Activated CD4-positive, alpha-beta memory T cell treated with anti-CD3 and anti-CD28 coated beads, Interleukin-2, amount 10 ng/mL, durations not matched to agents 7 days and 5 days (primary cell): Measurements from ENCODE around the gene FCAMR. TPM values are rescaled to one million over a fixed set of nuclear protein-coding genes. Genes with fewer than 3 reads are reported as not detected.

ENCODE experiments used
- CTCF ChIA-PET: fragments of 350-600 bp; sonication (Branson Sonifier 250); formaldehyde crosslinking; loops from one replicate; lab custom pipeline; 2021; ENCODE audit warnings: antibody characterized with exemption, inconsistent platforms; lab: Charles Lee
- POLR2A ChIA-PET: fragments of 350-600 bp; sonication (Branson Sonifier 250); formaldehyde crosslinking; loops from one replicate; lab custom pipeline; 2021; ENCODE audit warnings: antibody characterized with exemption; lab: Charles Lee
- DNase-seq: peaks from one replicate; pipeline ENCODE4 v3.0.0-alpha.2; 2020
- H3K27ac Mint-ChIP-seq: one replicate; pipeline ENCODE4 v1.8.0; 2021; ENCODE audit warnings: mild to moderate bottlenecking, mixed read lengths
- H3K27me3 Mint-ChIP-seq: one replicate; pipeline ENCODE4 v1.8.0; 2021; ENCODE audit warnings: mixed read lengths
- H3K36me3 Mint-ChIP-seq: one replicate; pipeline ENCODE4 v1.8.0; 2021; ENCODE audit warnings: low read depth, mixed read lengths
- H3K4me1 Mint-ChIP-seq: one replicate; pipeline ENCODE4 v1.8.0; 2021; ENCODE audit warnings: mixed read lengths
- H3K4me3 Mint-ChIP-seq: one replicate; pipeline ENCODE4 v1.8.0; 2021; ENCODE audit warnings: mild to moderate bottlenecking, mixed read lengths
- H3K9me3 Mint-ChIP-seq: one replicate; pipeline ENCODE4 v1.8.0; 2021; ENCODE audit warnings: mixed read lengths
- total RNA-seq, 2 experiments: library from RNA; stranded (reverse); gene quantifications; one replicate each; pipeline ENCODE4 v1.2.3, GENCODE V29; 2021

The FCAMR gene
- total RNA-seq, 2 experiments from 2014 or later: not detected

- ChIA-PET CTCF (interaction anchor here (0.6 to 2.6 kb wide), 3 partner anchors 25 to 219 kb away, joined by 3 to 7 read pairs (median 4); no protein-coding TSS in a partner anchor), POLR2A (no interaction called here)
- no peak for DNase-seq
- H3K27ac Mint-ChIP-seq: no peak overlapping the region
- no peaks in the 10 kb centered on the region for H3K36me3 Mint-ChIP-seq
- H3K4me1 Mint-ChIP-seq: peaks cover 1% of the 10 kb centered on the region
- no peaks in the 10 kb centered on the region for H3K9me3 Mint-ChIP-seq
- peaks cover 44% of the 10 kb centered on the region for H3K27me3 Mint-ChIP-seq
- H3K4me3 Mint-ChIP-seq: no peak overlapping the region
These were observed 37.2 kb upstream of the FCAMR start for GRCh38 chr1:207007352-207008033.

- H3K9me3 Mint-ChIP-seq: no peaks in the 10 kb centered on the region
- peaks cover 1% of the 10 kb centered on the region for H3K4me1 Mint-ChIP-seq
- CTCF ChIA-PET: interaction anchor here (0.8 to 2.6 kb wide), 4 partner anchors 25 to 392 kb away, joined by 3 to 7 read pairs (median 4); no protein-coding TSS in a partner anchor
- H3K36me3 Mint-ChIP-seq: no peaks in the 10 kb centered on the region
- POLR2A ChIA-PET: no interaction called here
- no peak overlapping the region for H3K4me3 Mint-ChIP-seq
- no peak overlapping the region for H3K27ac Mint-ChIP-seq
- DNase-seq: no peak
- peaks cover 38% of the 10 kb centered on the region for H3K27me3 Mint-ChIP-seq
These were observed 36.7 kb upstream of the FCAMR start for GRCh38 chr1:207006914-207007313.

DNA sequence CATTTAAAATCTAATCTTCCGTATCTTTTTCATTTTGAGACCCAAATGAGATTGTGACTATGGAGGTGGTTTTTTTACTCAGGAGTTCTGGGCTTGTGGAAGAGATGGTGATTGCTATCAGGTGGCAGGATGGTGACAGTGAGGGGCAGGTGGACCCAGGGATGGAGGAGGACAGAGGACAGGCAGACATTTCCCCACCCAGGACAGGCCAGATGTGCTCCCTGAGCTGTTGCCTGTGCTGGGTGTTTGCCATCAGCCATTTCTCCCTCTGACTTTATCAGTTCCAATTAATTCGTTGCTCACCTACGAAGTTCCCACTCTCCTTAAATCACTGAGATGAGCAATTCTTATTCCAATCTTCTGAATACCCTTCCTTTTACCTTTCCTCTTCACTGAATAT lies 35.8 kb upstream of the FCAMR start:
- peaks cover 35% of the 10 kb centered on the region for H3K27me3 Mint-ChIP-seq
- ChIA-PET CTCF (interaction anchor here (0.8 to 2.6 kb wide), 8 partner anchors 10 to 393 kb away, joined by 3 to 7 read pairs (median 4); no protein-coding TSS in a partner anchor), POLR2A (no interaction called here)
- no peak for DNase-seq
- H3K27ac Mint-ChIP-seq: no peak overlapping the region
- H3K4me1 Mint-ChIP-seq: peaks cover 1% of the 10 kb centered on the region
- H3K4me3 Mint-ChIP-seq: no peak overlapping the region
- no peaks in the 10 kb centered on the region for H3K9me3 Mint-ChIP-seq
- no peaks in the 10 kb centered on the region for H3K36me3 Mint-ChIP-seq

- ChIA-PET CTCF (interaction anchor here (0.8 to 2.6 kb wide), 18 partner anchors 9 to 341 kb away, joined by 3 to 7 read pairs (median 4); partner anchors contain the start of gene C1orf116), POLR2A (no interaction called here)
- H3K9me3 Mint-ChIP-seq: no peaks in the 10 kb centered on the region
- peaks cover 36% of the 10 kb centered on the region for H3K27me3 Mint-ChIP-seq
- no peak overlapping the region for H3K27ac Mint-ChIP-seq
- DNase-seq: peak; percentile 45
- no peak overlapping the region for H3K4me3 Mint-ChIP-seq
- peaks cover 1% of the 10 kb centered on the region for H3K4me1 Mint-ChIP-seq
- no peaks in the 10 kb centered on the region for H3K36me3 Mint-ChIP-seq
These were observed 34.9 kb upstream of the FCAMR start for GRCh38 chr1:207004931-207005830.

- no peak overlapping the region for H3K27ac Mint-ChIP-seq
- POLR2A ChIA-PET: no interaction called here
- H3K4me3 Mint-ChIP-seq: no peak overlapping the region
- CTCF ChIA-PET: interaction anchor here (0.7 to 2.6 kb wide), 6 partner anchors 11 to 403 kb away, joined by 3 to 7 read pairs (median 5); partner anchors contain the start of gene C1orf116
- peaks cover 28% of the 10 kb centered on the region for H3K27me3 Mint-ChIP-seq
- H3K9me3 Mint-ChIP-seq: no peaks in the 10 kb centered on the region
- no peak for DNase-seq
- peaks cover 1% of the 10 kb centered on the region for H3K4me1 Mint-ChIP-seq
- H3K36me3 Mint-ChIP-seq: no peaks in the 10 kb centered on the region
These were observed 33.0 kb upstream of the FCAMR start for GRCh38 chr1:207003210-207003609.

DNA sequence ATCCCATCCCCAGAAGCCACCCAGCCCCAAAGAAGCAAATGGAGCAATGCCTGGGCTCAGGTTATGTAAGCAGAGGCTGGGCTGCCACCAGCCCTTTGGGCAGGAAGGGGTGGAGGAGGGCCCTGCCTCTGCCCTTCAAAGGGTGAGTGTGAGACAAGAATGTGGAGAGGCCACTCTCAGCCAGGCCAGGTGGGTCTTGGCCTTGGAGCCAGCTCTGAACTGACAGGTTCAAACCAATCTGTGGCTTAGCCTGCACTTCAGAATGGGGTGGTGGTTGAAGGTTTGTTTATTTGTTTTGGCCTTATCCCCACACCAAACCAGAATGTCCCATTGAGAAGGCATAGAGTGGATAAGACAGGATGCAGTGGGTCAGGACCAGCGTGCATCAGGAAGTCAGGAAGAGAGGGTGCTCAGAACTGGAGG lies 32.5 kb upstream of the FCAMR start:
- no peaks in the 10 kb centered on the region for H3K36me3 Mint-ChIP-seq

DNA sequence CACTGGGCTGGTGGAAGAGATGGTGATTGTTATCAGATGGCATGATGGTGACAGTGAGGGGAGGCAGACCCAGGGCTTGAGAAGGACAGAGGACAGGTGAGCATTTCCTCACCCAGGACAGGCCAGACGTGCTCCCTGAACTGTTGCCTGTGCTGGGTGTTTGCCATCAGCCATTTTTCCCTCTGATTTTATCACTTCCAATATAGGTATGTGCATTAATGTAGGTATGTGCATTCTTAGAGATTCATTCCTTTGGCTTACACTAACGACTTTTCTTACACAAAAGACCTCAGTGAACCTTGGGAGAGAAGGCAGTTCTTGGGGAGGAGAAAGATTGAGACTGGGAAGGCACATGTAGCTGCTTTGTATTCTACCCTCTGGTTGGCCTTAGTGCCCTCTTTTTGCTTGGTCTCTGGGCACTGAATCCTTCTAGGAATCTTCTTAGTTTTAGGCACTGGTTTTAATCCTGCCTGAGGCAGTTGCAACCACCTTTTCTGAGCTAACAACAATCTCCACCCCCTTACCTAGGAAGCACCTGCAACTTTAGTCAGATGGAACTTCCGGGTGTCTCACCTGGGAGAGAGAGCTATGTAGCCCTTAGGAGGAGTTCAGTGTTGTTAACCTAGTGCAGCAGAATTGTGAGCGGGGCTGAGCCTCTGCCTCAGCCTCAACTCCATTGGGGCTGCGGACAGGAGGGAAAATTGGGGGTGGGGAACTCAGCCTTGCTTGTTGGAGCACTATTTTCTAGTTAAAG lies 31.4 kb upstream of the FCAMR start:
- Mint-ChIP-seq H3K4me3 (no peak overlapping the region), H3K36me3 (no peaks in the 10 kb centered on the region), H3K9me3 (no peaks in the 10 kb centered on the region), H3K4me1 (peaks cover 1% of the 10 kb centered on the region), H3K27me3 (peaks cover 26% of the 10 kb centered on the region), H3K27ac (no peak overlapping the region)
- DNase-seq: no peak
- CTCF ChIA-PET: interaction anchor here (1.1 kb wide), 1 partner anchor 29 kb away, joined by 4 read pairs; no protein-coding TSS in a partner anchor
- POLR2A ChIA-PET: no interaction called here

More for the DNA sequence above, 32.5 kb upstream of the FCAMR start:
- Mint-ChIP-seq H3K9me3 (no peaks in the 10 kb centered on the region), H3K27me3 (peaks cover 27% of the 10 kb centered on the region), H3K27ac (no peak overlapping the region), H3K4me3 (no peak overlapping the region), H3K4me1 (peaks cover 1% of the 10 kb centered on the region)
- POLR2A ChIA-PET: no interaction called here
- CTCF ChIA-PET: interaction anchor here (1.1 kb wide), 1 partner anchor 30 kb away, joined by 4 read pairs; no protein-coding TSS in a partner anchor
- DNase-seq: no peak

- peaks cover 32% of the 10 kb centered on the region for H3K27me3 Mint-ChIP-seq
- ChIA-PET CTCF (no interaction called here), POLR2A (no interaction called here)
- no peak overlapping the region for H3K4me3 Mint-ChIP-seq
- H3K27ac Mint-ChIP-seq: no peak overlapping the region
- peaks cover 1% of the 10 kb centered on the region for H3K4me1 Mint-ChIP-seq
- no peak for DNase-seq
- no peaks in the 10 kb centered on the region for H3K36me3 Mint-ChIP-seq
- H3K9me3 Mint-ChIP-seq: no peaks in the 10 kb centered on the region
These were observed 30.5 kb upstream of the FCAMR start for GRCh38 chr1:207000651-207001291.

GRCh38 chr1:206998816-206999215 lies 28.6 kb upstream of the FCAMR start:
- Mint-ChIP-seq H3K4me3 (no peak overlapping the region), H3K27me3 (peaks cover 35% of the 10 kb centered on the region), H3K36me3 (no peaks in the 10 kb centered on the region), H3K27ac (no peak overlapping the region), H3K4me1 (no peaks in the 10 kb centered on the region), H3K9me3 (no peaks in the 10 kb centered on the region)
- CTCF ChIA-PET: no interaction called here
- POLR2A ChIA-PET: no interaction called here
- DNase-seq: no peak

DNA sequence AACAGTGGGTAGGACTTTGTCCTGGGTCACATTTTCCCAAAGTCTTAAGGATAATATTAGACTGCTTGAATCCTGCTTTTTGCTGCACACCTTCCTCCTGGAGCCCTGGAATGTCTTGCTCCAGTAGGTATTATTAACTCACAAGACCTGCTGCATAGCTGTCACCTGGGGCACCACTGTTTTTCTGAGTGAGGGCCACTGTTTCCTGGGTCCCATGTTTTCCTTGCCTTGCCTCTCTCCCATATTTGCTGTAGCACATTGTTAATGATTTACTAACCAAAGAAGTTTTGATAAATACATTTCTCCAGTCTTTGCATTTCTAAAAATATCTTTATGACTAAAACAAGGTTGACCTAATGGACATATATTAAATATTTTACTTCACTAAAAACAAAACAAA lies 22.5 kb upstream of the FCAMR start:
- POLR2A ChIA-PET: no interaction called here
- no peak overlapping the region for H3K27ac Mint-ChIP-seq
- DNase-seq: no peak
- no peaks in the 10 kb centered on the region for H3K36me3 Mint-ChIP-seq
- no peak overlapping the region for H3K4me3 Mint-ChIP-seq
- CTCF ChIA-PET: interaction anchor here (1.4 kb wide), 1 partner anchor 10 kb away, joined by 5 read pairs; no protein-coding TSS in a partner anchor
- H3K9me3 Mint-ChIP-seq: no peaks in the 10 kb centered on the region
- H3K27me3 Mint-ChIP-seq: peaks cover 53% of the 10 kb centered on the region
- H3K4me1 Mint-ChIP-seq: no peaks in the 10 kb centered on the region

DNA sequence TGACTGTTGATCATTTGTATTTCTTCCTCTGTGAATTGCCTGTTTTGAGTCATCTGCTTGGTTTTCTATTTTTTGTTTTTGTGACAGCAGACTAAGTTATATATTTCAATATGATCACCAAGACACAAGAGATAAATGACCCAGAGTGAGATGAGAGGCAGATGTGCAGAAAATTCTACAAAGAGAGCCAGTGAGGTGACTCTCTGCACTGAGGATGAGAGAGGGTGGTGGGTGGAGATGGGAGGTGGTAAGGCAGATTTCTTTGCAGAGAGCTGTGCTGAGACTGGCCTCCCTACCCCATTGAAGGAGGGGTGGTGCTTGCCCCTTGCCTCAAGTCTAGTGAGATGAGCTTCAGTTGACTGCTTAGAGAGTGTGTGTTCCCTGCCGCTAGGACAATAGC lies 17.6 kb upstream of the FCAMR start:
- Mint-ChIP-seq H3K27me3 (peaks cover 53% of the 10 kb centered on the region), H3K4me3 (no peak overlapping the region), H3K27ac (no peak overlapping the region), H3K36me3 (no peaks in the 10 kb centered on the region), H3K9me3 (no peaks in the 10 kb centered on the region), H3K4me1 (no peaks in the 10 kb centered on the region)
- ChIA-PET POLR2A (no interaction called here), CTCF (interaction anchor here (1.4 kb wide), 1 partner anchor 18 kb away, joined by 5 read pairs; no protein-coding TSS in a partner anchor)
- DNase-seq: no peak

GRCh38 chr1:206986885-206987284 lies 16.6 kb upstream of the FCAMR start:
- H3K27me3 Mint-ChIP-seq: peaks cover 53% of the 10 kb centered on the region
- no peak overlapping the region for H3K27ac Mint-ChIP-seq
- ChIA-PET CTCF (interaction anchor here (0.9 to 1.4 kb wide), 3 partner anchors 19 to 252 kb away, joined by 3 to 5 read pairs (median 4); no protein-coding TSS in a partner anchor), POLR2A (no interaction called here)
- DNase-seq: no peak
- no peaks in the 10 kb centered on the region for H3K4me1 Mint-ChIP-seq
- no peaks in the 10 kb centered on the region for H3K36me3 Mint-ChIP-seq
- no peaks in the 10 kb centered on the region for H3K9me3 Mint-ChIP-seq
- no peak overlapping the region for H3K4me3 Mint-ChIP-seq
